Measurements from ENCODE around the gene PEX6. TPM values are rescaled to one million over a fixed set of nuclear protein-coding genes. Genes with fewer than 3 reads are reported as not detected.

Gene PEX6, protein sequence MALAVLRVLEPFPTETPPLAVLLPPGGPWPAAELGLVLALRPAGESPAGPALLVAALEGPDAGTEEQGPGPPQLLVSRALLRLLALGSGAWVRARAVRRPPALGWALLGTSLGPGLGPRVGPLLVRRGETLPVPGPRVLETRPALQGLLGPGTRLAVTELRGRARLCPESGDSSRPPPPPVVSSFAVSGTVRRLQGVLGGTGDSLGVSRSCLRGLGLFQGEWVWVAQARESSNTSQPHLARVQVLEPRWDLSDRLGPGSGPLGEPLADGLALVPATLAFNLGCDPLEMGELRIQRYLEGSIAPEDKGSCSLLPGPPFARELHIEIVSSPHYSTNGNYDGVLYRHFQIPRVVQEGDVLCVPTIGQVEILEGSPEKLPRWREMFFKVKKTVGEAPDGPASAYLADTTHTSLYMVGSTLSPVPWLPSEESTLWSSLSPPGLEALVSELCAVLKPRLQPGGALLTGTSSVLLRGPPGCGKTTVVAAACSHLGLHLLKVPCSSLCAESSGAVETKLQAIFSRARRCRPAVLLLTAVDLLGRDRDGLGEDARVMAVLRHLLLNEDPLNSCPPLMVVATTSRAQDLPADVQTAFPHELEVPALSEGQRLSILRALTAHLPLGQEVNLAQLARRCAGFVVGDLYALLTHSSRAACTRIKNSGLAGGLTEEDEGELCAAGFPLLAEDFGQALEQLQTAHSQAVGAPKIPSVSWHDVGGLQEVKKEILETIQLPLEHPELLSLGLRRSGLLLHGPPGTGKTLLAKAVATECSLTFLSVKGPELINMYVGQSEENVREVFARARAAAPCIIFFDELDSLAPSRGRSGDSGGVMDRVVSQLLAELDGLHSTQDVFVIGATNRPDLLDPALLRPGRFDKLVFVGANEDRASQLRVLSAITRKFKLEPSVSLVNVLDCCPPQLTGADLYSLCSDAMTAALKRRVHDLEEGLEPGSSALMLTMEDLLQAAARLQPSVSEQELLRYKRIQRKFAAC
- 18.1 and 25.6 TPM in 2 replicates for total RNA-seq

GRCh38 chr6:42978839-42979522, at the start of gene PEX6:
PEX6 (minus strand) TSS chr6:42979181; CDS start chr6:42979150, 31 bp downstream.

GRCh38 chr6:43021270-43022047, 42.5 kb upstream of the PEX6 start, which contains the start of gene RRP36:
RRP36 (plus strand) TSS chr6:43021623; CDS start chr6:43021655, 32 bp downstream.

GRCh38 chr6:43013843-43014433, 35.0 kb upstream of the PEX6 start, which contains the start of the genes KLHDC3 and MEA1:
KLHDC3 (plus strand) TSS chr6:43014249; CDS start chr6:43017193, 2,944 bp downstream.
MEA1 (minus strand) TSS chr6:43013946; CDS start chr6:43013813, 133 bp downstream.

GRCh38 chr6:42984001-42984923, 5.3 kb upstream of the PEX6 start, which contains the start of gene PPP2R5D:
PPP2R5D (plus strand) TSS chr6:42984570; CDS start chr6:42984678, 108 bp downstream.

DNA sequence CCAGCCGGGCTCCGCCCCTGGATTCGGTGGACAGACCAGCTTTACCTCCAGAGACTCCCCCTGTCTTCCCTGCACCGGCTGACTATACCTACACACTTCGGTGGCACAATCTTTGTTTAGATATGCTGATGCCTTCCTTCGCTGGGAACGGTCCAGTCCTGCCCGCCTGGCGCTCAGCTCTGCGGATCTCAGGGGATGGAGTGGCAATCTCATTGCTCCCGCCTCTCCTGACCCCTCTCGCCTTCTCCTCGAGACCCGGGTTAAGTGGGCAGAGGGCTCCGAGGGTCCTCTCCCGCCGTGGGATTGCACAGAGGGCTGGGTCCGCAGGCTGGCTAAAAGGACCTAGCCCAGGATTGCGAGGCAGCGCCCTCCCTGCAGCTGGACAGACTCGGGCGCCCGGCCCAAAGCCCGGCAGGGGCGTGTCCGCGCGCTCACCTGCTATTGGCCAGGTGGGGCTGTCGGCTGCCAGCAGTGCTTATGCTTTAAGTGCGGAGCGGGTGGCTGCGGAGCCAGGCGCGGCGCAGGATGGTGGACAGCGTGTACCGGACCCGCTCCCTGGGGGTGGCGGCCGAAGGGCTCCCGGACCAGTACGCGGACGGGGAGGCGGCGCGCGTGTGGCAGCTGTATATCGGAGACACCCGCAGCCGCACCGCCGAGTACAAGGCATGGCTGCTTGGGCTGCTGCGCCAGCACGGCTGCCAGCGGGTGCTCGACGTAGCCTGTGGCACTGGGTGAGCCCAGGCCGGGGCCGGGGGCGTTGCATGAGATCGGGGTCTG, 18.6 kb downstream of the PEX6 start, which contains the start of gene GNMT:
Gene GNMT (plus strand): TSS at position 512 of the 777 bp plus-strand sequence. CDS start 14 bp downstream, at position 526.

GRCh38 chr6:42928986-42929820, 49.8 kb downstream of the PEX6 start, which contains the start of gene CNPY3:
CNPY3 (plus strand) TSS chr6:42929480; CDS start chr6:42929571, 91 bp downstream.

DNA sequence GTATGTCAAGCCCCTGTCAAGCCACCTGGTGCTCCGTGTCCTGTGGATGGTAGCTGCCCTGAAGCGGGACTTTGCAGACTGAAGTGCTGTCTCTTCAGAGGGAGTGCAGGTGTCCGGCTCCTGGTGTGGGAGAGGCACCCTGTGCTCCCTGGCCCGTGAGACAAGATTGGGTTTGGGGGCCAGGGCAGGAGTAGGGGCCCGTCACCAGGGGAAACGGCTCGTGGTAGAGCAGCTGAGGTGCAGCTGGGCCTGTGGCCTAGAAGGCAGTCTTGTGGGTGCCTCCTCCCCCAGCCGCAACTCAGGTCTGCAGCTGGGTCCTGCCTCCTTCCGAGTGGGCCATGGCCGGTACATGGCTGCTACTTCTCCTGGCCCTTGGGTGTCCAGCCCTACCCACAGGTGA, 63.2 kb downstream of the PEX6 start, which contains the start of gene PTCRA:
Gene PTCRA (plus strand): TSS at position 322 of the 400 bp plus-strand sequence. CDS start 17 bp downstream, at position 339.

Other genes with a start within 250 kb of the PEX6 start
- gene TBCC, start 233.1 kb downstream of the PEX6 start, total RNA-seq, result 32.5 and 35.1 TPM in 2 replicates
- 2.4 and 6.3 TPM in 2 replicates for gene BICRAL, start 197.1 kb downstream of the PEX6 start, total RNA-seq
- 74.3 and 105 TPM in 2 replicates for gene RPL7L1, start 99.6 kb downstream of the PEX6 start, total RNA-seq
- not detected in 2 replicates for gene PTCRA, start 63.1 kb downstream of the PEX6 start, total RNA-seq
- gene CNPY3, start 49.7 kb downstream of the PEX6 start, total RNA-seq, result 26.6 and 41.3 TPM in 2 replicates
- gene GNMT, start 18.4 kb downstream of the PEX6 start, total RNA-seq, result under 0.01 TPM in 1 of 2 replicates, not detected in the other
- gene PPP2R5D, start 5.4 kb upstream of the PEX6 start, total RNA-seq, result 29.1 and 32.3 TPM in 2 replicates
- gene MEA1, start 34.8 kb upstream of the PEX6 start, total RNA-seq, result 38.9 and 39.6 TPM in 2 replicates
- 98.5 and 107 TPM in 2 replicates for gene KLHDC3, start 35.1 kb upstream of the PEX6 start, total RNA-seq
- 59.3 and 85.0 TPM in 2 replicates for gene RRP36, start 42.4 kb upstream of the PEX6 start, total RNA-seq
- gene CUL7, start 74.7 kb upstream of the PEX6 start, total RNA-seq, result 20.9 and 41.9 TPM in 2 replicates
- gene MRPL2, start 80.3 kb upstream of the PEX6 start, total RNA-seq, result 12.0 and 17.6 TPM in 2 replicates
- gene KLC4, start 80.5 kb upstream of the PEX6 start, total RNA-seq, result 14.2 and 20.8 TPM in 2 replicates
- gene PTK7, start 97.1 kb upstream of the PEX6 start, total RNA-seq, result 2.8 and 30.5 TPM in 2 replicates
- 10.2 and 16.6 TPM in 2 replicates for gene SRF, start 192.1 kb upstream of the PEX6 start, total RNA-seq
- 20.1 and 40.0 TPM in 2 replicates for gene CUL9, start 203.0 kb upstream of the PEX6 start, total RNA-seq